GM12865 (cell line): Measurements from ENCODE around the gene SIRPB1.

Experiments
- DNase-seq: peaks from one replicate; pipeline ENCODE4 v3.0.0; 2010; ENCODE audit warnings: low read depth
- H3K4me3 ChIP-seq: 2 replicates; pipeline ENCODE4 v1.5.1; 2011; ENCODE audit warnings: mild to moderate bottlenecking, low read depth, low read length, control low read depth
- TF ChIP-seq, protein P1 (sequence below): IDR thresholded peaks from 2 replicates; pipeline ENCODE4 v1.5.1; 2011; ENCODE audit warnings: low read length, control low read depth, low read depth, inconsistent platforms; ENCODE audit not compliant: insufficient read depth; ENCODE audit errors: missing control alignments

SIRPB1 gene

DNA sequence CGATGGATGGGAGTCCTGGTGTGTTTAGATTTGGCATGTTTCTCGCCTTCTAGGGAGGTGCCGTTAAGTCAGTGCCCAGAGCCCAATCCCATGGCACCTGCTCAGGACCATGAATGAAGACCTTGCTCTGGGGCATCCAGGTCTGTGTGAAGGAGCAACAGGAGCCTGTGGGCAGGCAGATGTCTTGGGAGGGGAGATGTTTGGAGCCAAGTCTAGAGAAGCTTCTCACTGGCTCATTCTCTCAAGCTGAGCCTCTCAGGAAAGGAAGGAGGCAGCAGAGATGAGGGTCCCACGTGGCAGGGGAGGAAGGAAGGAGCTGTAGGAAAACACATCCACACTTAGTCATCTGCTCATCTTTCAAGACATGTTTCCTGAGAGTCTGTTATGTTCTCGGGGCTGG is 9.5 kb upstream of the SIRPB1 start:
- TF ChIP-seq, protein P1, sequence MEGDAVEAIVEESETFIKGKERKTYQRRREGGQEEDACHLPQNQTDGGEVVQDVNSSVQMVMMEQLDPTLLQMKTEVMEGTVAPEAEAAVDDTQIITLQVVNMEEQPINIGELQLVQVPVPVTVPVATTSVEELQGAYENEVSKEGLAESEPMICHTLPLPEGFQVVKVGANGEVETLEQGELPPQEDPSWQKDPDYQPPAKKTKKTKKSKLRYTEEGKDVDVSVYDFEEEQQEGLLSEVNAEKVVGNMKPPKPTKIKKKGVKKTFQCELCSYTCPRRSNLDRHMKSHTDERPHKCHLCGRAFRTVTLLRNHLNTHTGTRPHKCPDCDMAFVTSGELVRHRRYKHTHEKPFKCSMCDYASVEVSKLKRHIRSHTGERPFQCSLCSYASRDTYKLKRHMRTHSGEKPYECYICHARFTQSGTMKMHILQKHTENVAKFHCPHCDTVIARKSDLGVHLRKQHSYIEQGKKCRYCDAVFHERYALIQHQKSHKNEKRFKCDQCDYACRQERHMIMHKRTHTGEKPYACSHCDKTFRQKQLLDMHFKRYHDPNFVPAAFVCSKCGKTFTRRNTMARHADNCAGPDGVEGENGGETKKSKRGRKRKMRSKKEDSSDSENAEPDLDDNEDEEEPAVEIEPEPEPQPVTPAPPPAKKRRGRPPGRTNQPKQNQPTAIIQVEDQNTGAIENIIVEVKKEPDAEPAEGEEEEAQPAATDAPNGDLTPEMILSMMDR: no peak
- DNase-seq: no peak
- H3K4me3 ChIP-seq: no peak overlapping the region

DNA sequence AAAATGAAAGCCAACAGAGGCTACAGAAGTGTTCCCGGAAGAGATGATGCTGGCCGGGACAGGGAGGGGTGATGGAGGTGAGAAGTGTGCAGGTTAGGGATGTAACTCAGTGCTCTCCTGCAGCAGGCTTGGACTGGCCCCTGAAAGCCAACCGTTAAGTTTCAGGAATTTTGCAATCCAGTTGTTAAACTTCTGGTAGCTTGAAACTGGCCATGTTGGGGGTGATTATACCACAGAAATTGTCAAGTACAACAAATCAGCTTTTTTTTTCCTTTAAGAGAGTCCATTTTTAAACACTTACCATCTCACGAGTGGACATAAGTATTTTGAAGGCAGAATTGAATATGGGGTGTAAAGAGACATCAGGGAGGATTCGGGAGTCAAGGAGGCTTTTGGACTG is 8.8 kb upstream of the SIRPB1 start:
- H3K4me3 ChIP-seq: no peak overlapping the region
- TF ChIP-seq, protein P1: no peak
- DNase-seq: no peak

DNA sequence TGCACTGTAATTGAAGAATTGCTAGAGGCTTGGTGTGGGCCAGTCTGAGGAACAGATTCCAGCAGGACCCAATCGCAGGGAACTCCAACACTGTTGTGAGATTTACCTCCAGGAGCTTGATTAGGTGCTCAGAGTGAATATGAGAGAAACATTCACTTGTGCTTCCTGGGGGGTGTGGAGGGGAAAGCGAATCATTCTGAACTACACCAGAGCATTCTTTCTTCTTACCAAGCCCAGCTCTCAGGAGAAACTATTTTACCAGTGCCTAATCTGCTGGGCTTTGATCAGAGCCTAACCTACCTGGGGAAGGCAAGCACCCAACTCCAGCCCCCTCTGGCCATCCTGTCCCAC is 7.4 kb upstream of the SIRPB1 start:
- TF ChIP-seq, protein P1: no peak
- H3K4me3 ChIP-seq: no peak overlapping the region
- no peak for DNase-seq

DNA sequence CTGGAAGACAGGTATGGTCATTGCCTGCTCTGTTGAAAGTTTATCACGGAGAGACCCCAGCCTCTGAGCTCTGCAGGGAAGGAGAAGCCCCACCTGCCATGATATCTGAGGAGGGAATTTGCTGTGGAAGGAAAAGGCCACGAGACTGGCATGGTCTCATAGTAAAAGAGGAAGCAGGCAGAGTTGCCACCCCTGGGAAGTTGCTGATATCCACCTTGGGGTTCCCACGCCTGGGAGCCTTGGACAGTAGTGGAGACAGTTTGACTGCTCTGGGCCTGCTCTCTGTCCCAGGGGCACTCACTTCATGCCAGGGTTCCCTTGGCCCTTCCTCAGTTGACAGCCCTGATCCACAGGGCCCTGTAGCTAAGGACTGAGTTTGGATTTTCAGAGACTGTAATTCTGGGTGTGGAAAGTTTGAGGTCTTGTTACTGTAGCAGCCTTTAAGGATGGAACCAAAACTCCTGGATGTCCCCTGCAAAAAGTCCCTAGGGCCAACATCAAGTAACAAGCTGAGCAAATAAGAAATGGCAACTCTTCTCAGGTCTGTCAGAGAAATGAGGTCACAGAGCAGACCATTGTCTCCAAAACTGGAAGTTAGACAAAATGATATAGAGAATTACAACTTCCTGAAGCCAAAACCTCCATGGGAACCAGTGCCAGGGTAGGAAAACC is 6.9 kb upstream of the SIRPB1 start:
- TF ChIP-seq, protein P1: no peak
- no peak overlapping the region for H3K4me3 ChIP-seq
- DNase-seq: peak; percentile 36

DNA sequence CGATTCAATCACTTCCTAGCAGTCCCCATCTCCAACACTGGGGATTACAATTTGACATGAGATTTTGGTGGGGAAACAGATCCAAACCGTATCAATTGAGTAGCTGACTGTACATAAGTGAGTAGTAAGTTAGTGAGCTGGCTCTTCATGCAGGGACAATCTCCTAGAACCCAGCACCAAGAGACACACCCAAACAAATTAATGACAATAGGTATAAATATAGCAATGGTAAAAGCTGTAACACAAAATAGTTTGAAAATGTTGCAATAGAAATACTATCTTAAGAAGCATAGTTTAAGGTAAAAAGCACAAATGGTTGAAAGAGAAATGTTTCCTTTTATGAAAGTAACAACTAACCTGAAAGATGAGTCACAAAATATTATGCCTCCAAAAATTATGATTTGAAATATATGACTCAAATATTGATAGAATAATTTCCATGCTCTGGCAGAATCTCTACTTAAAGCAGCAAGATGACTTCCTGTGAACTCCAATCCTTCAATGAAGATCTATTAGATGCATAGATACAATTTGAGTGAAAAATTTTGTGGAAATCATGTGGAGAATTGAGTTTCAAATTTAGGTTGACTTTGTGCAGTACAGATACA is 5.4 kb upstream of the SIRPB1 start:
- TF ChIP-seq, protein P1: no peak
- DNase-seq: no peak

DNA sequence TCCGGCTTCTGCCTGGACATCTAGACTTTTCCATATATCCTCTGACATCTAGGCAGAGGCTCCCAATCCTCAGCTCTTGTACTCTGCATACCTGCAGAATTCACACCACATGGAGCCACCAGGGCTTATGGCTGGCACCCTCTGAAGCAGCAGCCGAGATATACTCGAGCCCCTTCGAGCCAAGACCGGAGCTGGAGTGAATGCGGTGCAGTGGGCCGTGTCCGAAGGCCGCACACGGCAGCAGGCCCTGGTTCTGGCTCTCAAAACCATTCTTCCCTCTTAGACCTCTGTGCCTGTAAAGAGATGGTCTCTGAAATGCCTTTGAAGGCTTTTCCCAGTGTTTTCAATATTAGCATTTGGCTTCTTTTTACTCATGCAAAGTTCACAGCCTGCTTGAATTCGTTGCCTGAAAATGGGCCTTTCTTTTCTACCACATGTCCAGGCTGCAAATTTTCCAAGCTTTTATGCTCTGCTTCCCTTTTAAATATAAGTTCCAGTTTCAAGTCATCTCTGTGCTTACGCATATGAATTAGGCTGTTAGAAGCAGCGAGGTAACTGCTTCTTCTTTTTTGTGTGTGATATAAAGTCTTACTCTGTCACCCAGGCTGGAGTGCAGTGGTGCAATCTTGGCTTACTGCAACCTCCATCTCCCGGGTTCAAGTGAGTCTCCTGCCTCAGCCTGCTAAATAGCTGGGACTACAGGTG is 3.8 kb upstream of the SIRPB1 start:
- TF ChIP-seq, protein P1: no peak
- no peak overlapping the region for H3K4me3 ChIP-seq
- no peak for DNase-seq

More for the DNA sequence above, 5.4 kb upstream of the SIRPB1 start:
- no peak overlapping the region for H3K4me3 ChIP-seq
